Astrocyte (in vitro differentiated cells and primary cell): ENCODE results near the gene IL17C. TPM values are rescaled to one million over a fixed set of nuclear protein-coding genes. Genes with fewer than 3 reads are reported as not detected.

Experiments used
- DNase-seq: peaks from one replicate; pipeline ENCODE4 v3.0.0-alpha.2; 2010; ENCODE audit warnings: low read depth
- FAIRE-seq: peaks from 2 replicates; lab custom pipeline; 2011; peaks lifted over from hg19 to GRCh38; lab: Jason Lieb, UNC
- H2AFZ ChIP-seq: 2 replicates; pipeline ENCODE4 v1.6.0; 2012; ENCODE audit warnings: low read depth, low read length, inconsistent platforms
- H3K27ac ChIP-seq: 2 replicates; pipeline ENCODE4 v1.5.1; 2011; ENCODE audit warnings: low read depth, low read length, inconsistent platforms
- H3K27me3 ChIP-seq: 2 replicates; pipeline ENCODE4 v1.6.0; 2011; ENCODE audit warnings: low read length, inconsistent platforms; ENCODE audit not compliant: insufficient read depth
- H3K36me3 ChIP-seq: 2 replicates; pipeline ENCODE4 v1.5.1; 2011; ENCODE audit warnings: low read length, inconsistent platforms; ENCODE audit not compliant: insufficient read depth
- H3K4me1 ChIP-seq: 2 replicates; pipeline ENCODE4 v1.5.1; 2011; ENCODE audit warnings: low read length, inconsistent platforms; ENCODE audit not compliant: insufficient read depth
- H3K4me2 ChIP-seq: 2 replicates; pipeline ENCODE4 v1.6.0; 2012; ENCODE audit warnings: low read length, inconsistent platforms
- H3K4me3 ChIP-seq: 2 replicates; pipeline ENCODE4 v1.5.1; 2011; ENCODE audit warnings: low read depth, mild to moderate bottlenecking, low read length, inconsistent platforms; ENCODE audit not compliant: insufficient read depth
- H3K79me2 ChIP-seq: 2 replicates; pipeline ENCODE4 v1.6.0; 2012; ENCODE audit warnings: mild to moderate bottlenecking, low read length, inconsistent platforms; ENCODE audit not compliant: insufficient read depth
- H3K9ac ChIP-seq: 2 replicates; pipeline ENCODE4 v1.6.0; 2012; ENCODE audit warnings: mild to moderate bottlenecking, low read length, inconsistent platforms
- H3K9me3 ChIP-seq: 2 replicates; pipeline ENCODE4 v1.5.1; 2012; ENCODE audit warnings: low read depth, mild to moderate bottlenecking, low read length, inconsistent platforms; ENCODE audit not compliant: insufficient read depth
- H4K20me1 ChIP-seq: 2 replicates; pipeline ENCODE4 v1.6.0; 2012; ENCODE audit warnings: low read length, inconsistent platforms; ENCODE audit not compliant: insufficient read depth
- H3K27ac Mint-ChIP-seq: one replicate; pipeline ENCODE4 v1.8.0; 2021; ENCODE audit warnings: mild to moderate bottlenecking, mixed read lengths; ENCODE audit not compliant: unreplicated experiment
- H3K27me3 Mint-ChIP-seq: one replicate; pipeline ENCODE4 v1.8.0; 2021; ENCODE audit warnings: low read depth, mixed read lengths; ENCODE audit not compliant: unreplicated experiment
- H3K36me3 Mint-ChIP-seq: one replicate; pipeline ENCODE4 v1.8.0; 2021; ENCODE audit warnings: low read depth, mixed read lengths; ENCODE audit not compliant: unreplicated experiment
- H3K4me1 Mint-ChIP-seq: one replicate; pipeline ENCODE4 v1.8.0; 2021; ENCODE audit warnings: low read depth, mixed read lengths; ENCODE audit not compliant: unreplicated experiment
- H3K4me3 Mint-ChIP-seq: one replicate; pipeline ENCODE4 v1.8.0; 2021; ENCODE audit warnings: mild to moderate bottlenecking, moderate library complexity, mixed read lengths; ENCODE audit not compliant: unreplicated experiment
- H3K9me3 Mint-ChIP-seq: one replicate; pipeline ENCODE4 v1.8.0; 2021; ENCODE audit warnings: mild to moderate bottlenecking, mixed read lengths; ENCODE audit not compliant: unreplicated experiment
- CTCF ChIP-seq: IDR thresholded peaks from 2 replicates; pipeline ENCODE4 v1.5.1; 2011; ENCODE audit warnings: low read depth, mild to moderate bottlenecking, inconsistent platforms, low read length, moderate library complexity; ENCODE audit not compliant: insufficient read depth
- EZH2 ChIP-seq: IDR thresholded peaks from 2 replicates; pipeline ENCODE4 v1.6.1; 2012; ENCODE audit warnings: mild to moderate bottlenecking, low read length, inconsistent platforms; ENCODE audit not compliant: insufficient read depth
- total RNA-seq: library from RNA; stranded (reverse); gene quantifications from 2 replicates; pipeline ENCODE4 v1.2.1, GENCODE V29; 2021

IL17C gene
- total RNA-seq, 1 donor from 2014 or later: 0.36 TPM

- no peak overlapping the region for H3K4me3 ChIP-seq
- peaks cover 13% of the 10 kb centered on the region for H3K79me2 ChIP-seq
- H4K20me1 ChIP-seq: peaks cover 25% of the 10 kb centered on the region
- no peak for FAIRE-seq
- DNase-seq: no peak
- Mint-ChIP-seq H3K27me3 (no peaks in the 10 kb centered on the region), H3K4me3 (no peak overlapping the region), H3K27ac (no peak overlapping the region), H3K9me3 (no peaks in the 10 kb centered on the region), H3K36me3 (peaks cover 1% of the 10 kb centered on the region), H3K4me1 (no peaks in the 10 kb centered on the region)
- no peak overlapping the region for H3K4me2 ChIP-seq
- no peaks in the 10 kb centered on the region for H3K27me3 ChIP-seq
- no peaks in the 10 kb centered on the region for H3K9me3 ChIP-seq
- no peaks in the 10 kb centered on the region for H3K4me1 ChIP-seq
- TF ChIP-seq CTCF (no peak), EZH2 (no peak)
- H3K36me3 ChIP-seq: peaks cover 6% of the 10 kb centered on the region
- no peak overlapping the region for H3K9ac ChIP-seq
- H2AFZ ChIP-seq: no peak overlapping the region
- no peak overlapping the region for H3K27ac ChIP-seq
These were observed 14.5 kb upstream of the IL17C start for GRCh38 chr16:88623858-88624257.

GRCh38 chr16:88624481-88624880 is 13.9 kb upstream of the IL17C start:
- H3K27ac Mint-ChIP-seq: no peak overlapping the region
- TF ChIP-seq EZH2: no peak
- no peak overlapping the region for H3K4me3 Mint-ChIP-seq
- Histone ChIP-seq H4K20me1 (peaks cover 19% of the 10 kb centered on the region), H3K36me3 (peaks cover 6% of the 10 kb centered on the region), H3K4me1 (no peaks in the 10 kb centered on the region), H3K27ac (no peak overlapping the region), H3K4me2 (no peak overlapping the region), H3K9me3 (no peaks in the 10 kb centered on the region), H3K9ac (no peak overlapping the region), H3K4me3 (no peak overlapping the region), H2AFZ (no peak overlapping the region), H3K79me2 (peaks cover 11% of the 10 kb centered on the region), H3K27me3 (no peaks in the 10 kb centered on the region)
- DNase-seq: no peak
- no peaks in the 10 kb centered on the region for H3K36me3 Mint-ChIP-seq
- FAIRE-seq: no peak
- H3K9me3 Mint-ChIP-seq: no peaks in the 10 kb centered on the region
- H3K4me1 Mint-ChIP-seq: no peaks in the 10 kb centered on the region
- H3K27me3 Mint-ChIP-seq: no peaks in the 10 kb centered on the region

GRCh38 chr16:88624977-88625576 is 13.3 kb upstream of the IL17C start:
- no peaks in the 10 kb centered on the region for H3K4me1 Mint-ChIP-seq
- H3K4me1 ChIP-seq: no peaks in the 10 kb centered on the region
- no peak for DNase-seq
- no peaks in the 10 kb centered on the region for H3K36me3 Mint-ChIP-seq
- no peaks in the 10 kb centered on the region for H3K9me3 Mint-ChIP-seq
- H2AFZ ChIP-seq: no peak overlapping the region
- no peak overlapping the region for H3K9ac ChIP-seq
- H3K4me3 ChIP-seq: no peak overlapping the region
- no peaks in the 10 kb centered on the region for H3K27me3 Mint-ChIP-seq
- no peak for FAIRE-seq
- H3K4me3 Mint-ChIP-seq: no peak overlapping the region
- no peaks in the 10 kb centered on the region for H3K27me3 ChIP-seq
- no peak overlapping the region for H3K27ac Mint-ChIP-seq
- peaks cover 5% of the 10 kb centered on the region for H3K79me2 ChIP-seq
- TF ChIP-seq CTCF: no peak
- TF ChIP-seq EZH2: no peak
- no peak overlapping the region for H3K4me2 ChIP-seq
- no peak overlapping the region for H3K27ac ChIP-seq
- H3K36me3 ChIP-seq: peaks cover 6% of the 10 kb centered on the region
- H4K20me1 ChIP-seq: peaks cover 13% of the 10 kb centered on the region
- H3K9me3 ChIP-seq: no peaks in the 10 kb centered on the region
